ENCODE data around the gene PAK5.

The PAK5 gene

GRCh38 chr20:9838378-9839295, at the start of gene PAK5:
Gene PAK5 (minus strand): TSS chr20:9839076. CDS start chr20:9644328, 194,748 bp downstream.
- TF ChIP-seq, protein P1, sequence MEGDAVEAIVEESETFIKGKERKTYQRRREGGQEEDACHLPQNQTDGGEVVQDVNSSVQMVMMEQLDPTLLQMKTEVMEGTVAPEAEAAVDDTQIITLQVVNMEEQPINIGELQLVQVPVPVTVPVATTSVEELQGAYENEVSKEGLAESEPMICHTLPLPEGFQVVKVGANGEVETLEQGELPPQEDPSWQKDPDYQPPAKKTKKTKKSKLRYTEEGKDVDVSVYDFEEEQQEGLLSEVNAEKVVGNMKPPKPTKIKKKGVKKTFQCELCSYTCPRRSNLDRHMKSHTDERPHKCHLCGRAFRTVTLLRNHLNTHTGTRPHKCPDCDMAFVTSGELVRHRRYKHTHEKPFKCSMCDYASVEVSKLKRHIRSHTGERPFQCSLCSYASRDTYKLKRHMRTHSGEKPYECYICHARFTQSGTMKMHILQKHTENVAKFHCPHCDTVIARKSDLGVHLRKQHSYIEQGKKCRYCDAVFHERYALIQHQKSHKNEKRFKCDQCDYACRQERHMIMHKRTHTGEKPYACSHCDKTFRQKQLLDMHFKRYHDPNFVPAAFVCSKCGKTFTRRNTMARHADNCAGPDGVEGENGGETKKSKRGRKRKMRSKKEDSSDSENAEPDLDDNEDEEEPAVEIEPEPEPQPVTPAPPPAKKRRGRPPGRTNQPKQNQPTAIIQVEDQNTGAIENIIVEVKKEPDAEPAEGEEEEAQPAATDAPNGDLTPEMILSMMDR (conservative IDR thresholded peaks at IDR 0.05) = no peak
- H3K27ac ChIP-seq = no peak within 1 kb of the TSS

DNA sequence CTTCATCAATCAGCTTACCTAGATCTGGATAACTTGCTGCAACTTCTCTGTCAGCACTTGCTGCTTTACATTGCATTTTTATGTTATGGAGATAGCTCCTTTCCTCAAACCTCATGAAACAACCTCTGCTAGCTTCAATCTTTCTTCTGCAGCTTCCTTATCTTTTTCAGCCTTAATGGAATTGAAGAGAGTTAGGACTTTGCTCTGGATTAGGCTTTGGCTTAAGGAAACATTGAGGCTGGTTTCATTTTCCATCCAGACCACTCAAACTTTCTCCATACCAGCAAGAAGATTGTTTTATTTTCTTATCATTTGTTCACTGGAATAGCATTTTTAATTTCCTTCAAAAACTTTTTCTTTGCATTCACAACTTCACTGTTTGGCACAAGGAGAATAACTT, 48.8 kb upstream of the PAK5 start:
- TF ChIP-seq, protein P1 (conservative IDR thresholded peaks at IDR 0.05) = no peak
- no peak overlapping the region for H3K27ac ChIP-seq

DNA sequence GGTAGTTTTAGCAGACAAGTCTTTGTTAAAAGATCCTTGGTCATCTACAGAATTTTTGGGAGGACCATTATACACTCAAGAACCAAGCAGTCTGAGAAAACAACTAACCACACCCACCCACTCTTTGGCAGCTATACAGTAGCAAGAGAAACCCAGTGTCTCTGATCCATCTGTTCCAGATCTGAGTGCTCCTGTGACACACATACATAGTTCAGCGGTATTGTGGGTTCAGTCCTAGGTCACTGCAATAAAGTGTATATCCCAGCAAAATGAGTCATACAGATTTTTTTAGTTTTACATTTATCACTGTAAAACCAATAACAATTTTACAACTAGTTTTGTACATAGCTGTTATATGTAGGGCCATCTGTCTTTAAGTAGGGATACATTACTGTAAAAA, 47.4 kb upstream of the PAK5 start:
- TF ChIP-seq, protein P1 (conservative IDR thresholded peaks at IDR 0.05) = no peak
- H3K27ac ChIP-seq = no peak overlapping the region

DNA sequence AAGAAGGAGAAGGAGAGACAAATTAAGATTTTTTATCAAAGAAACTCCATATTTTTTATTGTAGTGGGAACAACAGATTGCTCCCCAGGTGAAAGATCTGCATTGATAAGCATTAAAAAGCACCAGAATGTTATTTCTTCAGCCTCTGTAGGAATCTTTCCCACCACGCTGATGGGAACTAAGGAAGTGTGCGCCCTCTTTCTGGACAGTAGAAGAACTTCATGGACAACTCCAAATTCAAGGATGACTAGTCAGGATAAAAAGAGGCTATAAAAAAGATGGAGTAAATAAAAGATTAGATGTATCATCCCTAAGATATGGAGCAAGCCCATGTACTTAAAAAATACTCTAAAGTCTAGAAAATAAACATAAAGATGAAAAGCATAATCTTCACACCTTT, 45.8 kb upstream of the PAK5 start:
- TF ChIP-seq, protein P1 (conservative IDR thresholded peaks at IDR 0.05) = 0 out of 2 replicates have a peak, but pooled peaks have one; percentile 25
- no peak overlapping the region for H3K27ac ChIP-seq

- TF ChIP-seq, protein P1 (conservative IDR thresholded peaks at IDR 0.05) = peak; percentile 79
- no peak overlapping the region for H3K27ac ChIP-seq
These were observed 45.2 kb upstream of the PAK5 start for GRCh38 chr20:9884061-9884460.

DNA sequence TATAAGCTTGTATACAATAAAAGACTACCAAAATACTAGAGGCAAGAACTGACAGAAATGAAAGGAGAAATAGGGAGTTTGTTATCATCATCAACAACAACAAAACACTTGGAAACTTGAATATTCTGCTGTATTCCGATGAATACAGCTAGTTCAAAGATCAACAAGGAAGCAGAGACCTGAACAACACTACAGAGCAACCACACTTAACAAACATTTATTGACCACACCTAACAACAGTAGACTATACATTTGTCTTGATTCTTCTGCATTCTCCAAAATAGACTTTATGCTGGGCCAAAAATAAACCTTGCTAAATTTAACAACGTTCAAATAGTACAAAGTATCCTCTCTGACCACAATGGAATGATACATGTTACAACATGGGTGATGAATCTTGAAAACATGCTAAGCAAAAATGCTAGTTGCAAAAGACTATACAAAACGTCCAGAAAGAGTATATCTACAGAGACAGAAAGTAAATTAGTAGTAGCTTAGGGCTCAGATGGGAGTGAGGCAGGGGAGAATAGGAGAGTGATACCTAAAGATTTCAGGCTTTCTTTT, 39.1 kb upstream of the PAK5 start:
- TF ChIP-seq, protein P1 (conservative IDR thresholded peaks at IDR 0.05) = no peak

DNA sequence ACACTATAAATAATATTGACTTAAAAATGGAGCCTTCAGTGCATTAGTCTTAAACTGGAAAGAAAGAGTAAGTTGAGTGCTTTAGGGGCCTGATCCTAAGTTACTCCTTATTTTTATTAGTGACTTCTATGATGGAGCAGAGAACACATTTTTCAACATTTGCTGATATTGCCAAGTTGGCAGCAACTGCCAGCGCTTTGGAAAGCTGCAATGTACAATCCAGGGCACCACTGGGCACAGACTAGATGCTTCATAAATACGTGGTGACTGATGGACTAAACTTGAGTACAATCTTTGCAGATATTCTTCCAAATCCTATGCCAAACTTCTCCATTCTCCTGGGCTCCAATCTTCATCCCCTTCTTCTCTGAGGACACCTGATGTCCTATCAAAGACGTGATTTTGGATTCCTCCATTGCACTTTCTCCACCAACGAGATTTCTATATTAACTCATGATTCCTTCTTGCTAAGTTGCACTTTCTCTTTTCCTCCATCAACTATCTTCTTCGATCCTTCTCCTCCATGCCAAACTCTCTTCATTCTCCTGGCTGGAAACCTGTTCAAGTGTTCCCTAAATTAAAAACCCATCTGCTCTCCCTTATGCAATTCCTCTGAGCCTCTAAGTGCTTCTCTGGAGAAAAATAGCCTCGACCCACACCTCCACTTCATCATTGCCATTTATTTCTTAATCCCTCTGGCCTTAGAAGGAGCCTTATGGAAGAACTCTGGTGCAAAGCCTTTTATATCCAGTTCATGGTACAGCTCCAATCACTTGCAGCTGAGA, 28.5 kb upstream of the PAK5 start:
- H3K27ac ChIP-seq = no peak overlapping the region
- TF ChIP-seq, protein P1 (conservative IDR thresholded peaks at IDR 0.05) = no peak

More for the DNA sequence above, 39.1 kb upstream of the PAK5 start:
- no peak overlapping the region for H3K27ac ChIP-seq
